DMS 273 (cell line): ENCODE results near the gene CTSF.
"Not testable (repeated sequence)": the region's sequence is repeated elsewhere in the genome, so short reads cannot be mapped to it uniquely, and the experiment has no call there.

Source experiments
- DNase-seq: peaks from one replicate; lab custom pipeline; 2025; ENCODE audit not compliant: unreplicated experiment; lab: John Stamatoyannopoulos, UW

CTSF gene

GRCh38 chr11:66568124-66568916 is at the start of gene CTSF:
Gene CTSF (minus strand): TSS chr11:66568606. CDS start chr11:66568486, 120 bp downstream.
- peak; percentile 60 for DNase-seq

DNA sequence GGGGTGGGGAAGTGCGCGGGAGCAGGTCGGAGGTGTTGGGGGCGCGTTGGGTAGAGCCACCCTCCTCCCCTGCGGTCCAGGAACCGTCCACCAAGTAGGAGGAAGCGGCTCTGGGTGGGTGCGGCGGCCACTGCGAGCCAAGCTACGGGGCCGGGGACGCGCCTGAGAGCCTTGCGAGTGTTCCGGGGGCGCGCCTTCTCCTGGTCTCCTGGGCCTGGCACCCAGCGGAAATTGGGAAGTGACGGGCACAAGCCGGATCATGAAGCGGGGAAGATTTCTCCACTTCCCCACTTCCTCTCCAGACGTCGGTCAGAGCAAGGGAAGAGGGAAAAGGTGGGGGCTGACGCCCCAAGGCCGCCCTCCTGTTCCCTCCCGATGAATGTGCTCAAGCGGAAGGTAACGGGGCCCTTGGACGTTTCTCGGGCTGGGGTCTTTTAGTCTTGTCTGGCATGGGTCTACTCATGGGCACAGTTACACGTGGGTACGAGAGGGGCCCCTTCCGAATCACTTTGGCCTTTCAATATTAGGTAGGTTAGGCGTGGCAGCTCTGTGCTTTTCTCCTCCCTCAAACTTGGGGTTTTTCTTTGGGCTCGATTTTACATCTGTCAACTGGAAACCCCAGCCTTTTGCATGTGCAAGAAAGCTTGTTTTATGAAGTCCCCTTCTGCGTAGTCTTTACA is 48.9 kb upstream of the CTSF start:
- peak; percentile 79 for DNase-seq

DNA sequence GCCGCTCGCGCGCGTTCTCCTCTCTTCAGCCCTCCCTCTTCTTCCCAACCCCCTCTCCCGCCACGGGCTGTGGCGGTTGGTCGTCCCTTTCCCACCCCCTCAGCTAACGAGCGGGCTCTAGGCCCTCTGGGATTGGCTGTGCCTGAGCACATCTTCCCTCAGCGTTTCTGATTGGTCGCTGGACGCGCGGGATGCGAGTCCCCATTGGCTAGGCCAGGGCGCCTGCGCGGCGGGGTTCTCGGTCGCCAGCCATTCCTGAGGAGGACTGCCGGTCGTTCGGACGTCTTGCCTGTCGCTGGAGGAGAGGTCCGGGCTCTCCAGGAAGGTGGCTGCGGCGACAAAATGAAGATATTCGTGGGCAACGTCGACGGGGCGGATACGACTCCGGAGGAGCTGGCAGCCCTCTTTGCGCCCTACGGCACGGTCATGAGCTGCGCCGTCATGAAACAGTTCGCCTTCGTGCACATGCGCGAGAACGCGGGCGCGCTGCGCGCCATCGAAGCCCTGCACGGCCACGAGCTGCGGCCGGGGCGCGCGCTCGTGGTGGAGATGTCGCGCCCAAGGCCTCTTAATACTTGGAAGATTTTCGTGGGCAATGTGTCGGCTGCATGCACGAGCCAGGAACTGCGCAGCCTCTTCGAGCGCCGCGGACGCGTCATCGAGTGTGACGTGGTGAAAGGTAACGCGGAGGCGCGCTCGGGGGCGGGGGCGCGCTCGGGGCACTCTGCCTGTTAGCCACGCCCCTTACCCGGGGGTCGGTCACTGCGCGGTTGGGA is 48.2 kb upstream of the CTSF start, which contains the start of gene RBM14:
RBM14 (plus strand) TSS at position 252 of the 776 bp plus-strand sequence; CDS start at position 343, 91 bp downstream.
- DNase-seq: peak; percentile 99

GRCh38 chr11:66614073-66614472 is 45.7 kb upstream of the CTSF start:
- peak; percentile 15 for DNase-seq

DNA sequence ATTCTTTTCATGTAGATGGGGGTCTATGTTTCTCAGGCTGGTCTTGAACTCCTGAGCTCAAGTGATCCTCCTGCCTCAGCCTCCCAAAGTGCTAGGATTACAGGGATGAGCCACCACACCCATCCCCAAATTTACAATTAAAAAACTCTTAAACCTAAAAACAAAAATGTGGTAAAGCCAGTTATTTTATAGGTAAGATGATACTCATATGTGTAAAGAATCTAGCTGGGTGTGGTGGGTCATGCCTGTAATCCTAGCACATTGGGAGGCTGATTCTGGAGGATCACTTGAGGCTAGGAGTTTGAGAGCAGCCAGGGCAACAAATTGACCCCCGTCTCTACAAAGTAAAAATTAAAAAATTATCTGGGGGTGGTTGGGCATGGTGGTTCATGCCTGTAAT is 44.1 kb upstream of the CTSF start:
- DNase-seq: no peak

GRCh38 chr11:66609721-66610617 is 41.6 kb upstream of the CTSF start:
- DNase-seq: no peak

DNA sequence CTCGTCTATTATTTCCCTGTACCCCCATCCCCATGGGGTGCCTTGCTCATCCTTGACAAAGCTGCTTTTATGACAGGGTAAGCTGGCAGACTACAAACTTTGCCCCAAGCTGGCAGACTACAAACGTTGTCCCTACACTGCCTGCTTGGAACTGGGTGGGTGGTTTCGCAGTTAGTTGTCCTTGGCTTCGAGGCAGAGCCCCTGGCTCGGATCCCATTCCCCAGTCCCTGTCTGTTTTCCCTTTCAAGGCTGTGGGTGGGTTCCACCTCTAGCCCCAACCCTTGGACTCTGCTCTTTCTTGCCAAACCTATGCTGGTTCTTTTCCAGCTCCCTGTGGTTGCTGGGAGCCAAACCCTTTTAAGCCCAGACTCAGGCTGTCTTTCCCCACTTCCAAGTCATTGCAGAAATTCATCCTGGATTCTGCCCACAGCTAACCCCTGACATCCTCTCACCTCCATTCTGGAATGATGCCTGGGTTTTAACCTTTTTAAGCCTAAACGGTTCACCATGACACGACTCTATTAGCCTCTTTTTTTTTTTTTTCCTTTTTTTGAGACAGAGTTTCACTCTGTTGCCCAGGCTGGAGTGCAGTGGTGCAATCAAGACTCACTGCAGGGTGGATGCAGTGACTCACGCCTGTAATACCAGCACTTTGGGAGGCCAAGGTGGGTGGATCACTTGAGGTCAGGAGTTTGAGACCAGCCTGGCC is 38.9 kb upstream of the CTSF start:
- DNase-seq: peak; percentile 41

DNA sequence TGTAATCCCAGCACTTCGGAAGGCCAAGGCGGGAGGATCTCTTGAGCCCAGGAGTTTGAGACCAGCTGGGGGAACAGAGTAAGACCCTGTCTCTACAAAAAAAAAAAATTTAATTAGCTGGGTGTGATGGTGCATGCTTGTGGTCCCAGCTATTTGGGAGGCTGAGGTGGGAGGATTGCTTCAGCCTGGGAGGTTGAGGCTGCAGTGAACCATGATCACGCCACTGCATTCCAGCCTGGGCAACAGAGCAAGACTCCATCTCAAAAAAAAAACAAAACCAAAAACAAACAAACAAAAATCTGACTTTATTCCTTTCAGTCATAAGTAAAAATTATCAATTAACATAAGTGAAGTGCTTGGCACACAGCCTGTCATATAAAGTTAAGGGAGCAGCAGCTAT is 38.2 kb upstream of the CTSF start:
- DNase-seq: not testable (repeated sequence)

GRCh38 chr11:66604155-66604554 is 35.7 kb upstream of the CTSF start:
- no peak for DNase-seq

- DNase-seq: no peak
These were observed 34.7 kb upstream of the CTSF start for GRCh38 chr11:66603072-66603471.

DNA sequence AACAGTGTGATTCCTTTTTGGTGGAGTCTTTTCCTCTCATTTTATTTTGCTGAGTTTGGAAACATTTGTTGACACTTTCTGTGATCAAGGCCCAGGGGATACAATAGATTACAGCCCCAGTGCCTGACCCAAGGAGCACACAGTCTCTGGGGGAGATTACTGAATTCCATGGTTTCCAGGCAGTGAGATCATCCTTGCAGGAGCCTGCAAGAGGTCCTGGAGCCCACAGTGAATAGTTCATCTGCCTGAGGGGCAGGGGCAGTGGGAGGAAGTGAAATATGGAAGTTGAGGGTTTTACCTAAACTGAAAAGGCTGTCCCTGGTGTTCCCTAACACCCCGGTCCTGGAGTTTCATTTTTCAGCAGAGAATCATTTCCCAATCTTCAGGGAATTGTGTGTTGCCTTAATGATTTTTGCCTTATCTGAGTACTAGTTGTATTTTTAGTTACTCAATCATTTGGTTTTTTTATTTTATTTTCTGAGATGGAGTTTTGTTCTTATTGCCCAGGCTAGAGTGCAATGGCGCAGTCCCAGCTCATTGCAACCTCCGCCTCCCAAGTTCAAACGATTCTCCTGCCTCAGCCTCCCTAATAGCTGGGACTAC is 32.3 kb upstream of the CTSF start:
- no peak for DNase-seq

DNA sequence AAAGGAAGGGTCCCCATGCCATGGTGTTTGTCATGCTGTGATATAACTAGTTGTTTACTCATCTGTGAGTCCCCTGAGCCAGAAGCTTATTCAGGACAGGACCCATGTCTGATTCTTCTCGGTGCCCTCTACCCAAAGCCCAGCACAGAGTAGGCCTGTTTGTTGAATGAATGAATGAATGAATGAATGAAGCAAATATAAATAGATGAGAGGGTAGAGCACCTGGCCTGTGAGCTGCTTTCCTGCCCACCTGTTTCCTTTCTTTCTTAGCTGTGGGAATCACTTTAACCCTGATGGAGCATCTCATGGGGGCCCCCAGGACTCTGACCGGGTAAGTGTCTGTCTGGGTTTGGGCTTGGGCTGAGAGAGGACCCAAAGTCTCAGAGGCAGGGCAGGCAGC is 31.8 kb upstream of the CTSF start:
- no peak for DNase-seq

GRCh38 chr11:66598993-66599392 is 30.6 kb upstream of the CTSF start:
- no peak for DNase-seq

- peak; percentile 51 for DNase-seq
These were observed 27.0 kb upstream of the CTSF start for GRCh38 chr11:66595245-66595904.

- DNase-seq: no peak
These were observed 25.2 kb upstream of the CTSF start for GRCh38 chr11:66593650-66594049.

- DNase-seq: no peak
These were observed 24.9 kb upstream of the CTSF start for GRCh38 chr11:66593303-66593635.

- peak; percentile 96 for DNase-seq
These were observed 24.3 kb upstream of the CTSF start, which contains the start of the genes CCDC87 and CCS for GRCh38 chr11:66592457-66593302. Gene CCDC87 (minus strand): TSS chr11:66593063. CDS start chr11:66593015, 48 bp downstream. Gene CCS (plus strand): TSS chr11:66593185. CDS start chr11:66593262, 77 bp downstream.

GRCh38 chr11:66591175-66591574 is 22.8 kb upstream of the CTSF start:
- DNase-seq: no peak
